HUES6 (cell line): ENCODE data around the gene ZDHHC17.

Experiments
- H3K27ac ChIP-seq: 2 replicates; pipeline ENCODE4 v1.7.0; 2013; ENCODE audit warnings: low read depth, mild to moderate bottlenecking, low read length, inconsistent platforms
- H3K27me3 ChIP-seq: 2 replicates; pipeline ENCODE4 v1.6.1; 2013; ENCODE audit warnings: low read length; ENCODE audit not compliant: control insufficient read depth, insufficient read depth
- H3K36me3 ChIP-seq: 2 replicates; pipeline ENCODE4 v1.6.1; 2013; ENCODE audit warnings: low read length; ENCODE audit not compliant: control insufficient read depth, insufficient read depth
- H3K4me1 ChIP-seq: 2 replicates; pipeline ENCODE4 v1.6.1; 2013; ENCODE audit warnings: low read length; ENCODE audit not compliant: control insufficient read depth, insufficient read depth
- H3K4me3 ChIP-seq: 2 replicates; pipeline ENCODE4 v1.5.1; 2013; ENCODE audit warnings: low read depth, low read length
- H3K9ac ChIP-seq: one replicate; pipeline ENCODE4 v1.6.1; 2013; ENCODE audit warnings: mild to moderate bottlenecking, low read length
- H3K9me3 ChIP-seq: 2 replicates; pipeline ENCODE4 v1.6.1; 2013; ENCODE audit warnings: low read depth, low read length; ENCODE audit not compliant: control insufficient read depth, insufficient read depth

ZDHHC17 gene

GRCh38 chr12:76789335-76790050, 25.6 kb downstream of the ZDHHC17 start:
- no peak overlapping the region for H3K27ac ChIP-seq
- H3K36me3 ChIP-seq = no peaks in the 10 kb centered on the region
- H3K4me1 ChIP-seq = peaks cover 8% of the 10 kb centered on the region; the same call in 1 of the 2 replicates
- H3K4me3 ChIP-seq = no peak overlapping the region
- H3K9ac ChIP-seq = no peak overlapping the region
- no peaks in the 10 kb centered on the region; the same call in 1 of the 2 replicates for H3K9me3 ChIP-seq
- no peaks in the 10 kb centered on the region for H3K27me3 ChIP-seq

DNA sequence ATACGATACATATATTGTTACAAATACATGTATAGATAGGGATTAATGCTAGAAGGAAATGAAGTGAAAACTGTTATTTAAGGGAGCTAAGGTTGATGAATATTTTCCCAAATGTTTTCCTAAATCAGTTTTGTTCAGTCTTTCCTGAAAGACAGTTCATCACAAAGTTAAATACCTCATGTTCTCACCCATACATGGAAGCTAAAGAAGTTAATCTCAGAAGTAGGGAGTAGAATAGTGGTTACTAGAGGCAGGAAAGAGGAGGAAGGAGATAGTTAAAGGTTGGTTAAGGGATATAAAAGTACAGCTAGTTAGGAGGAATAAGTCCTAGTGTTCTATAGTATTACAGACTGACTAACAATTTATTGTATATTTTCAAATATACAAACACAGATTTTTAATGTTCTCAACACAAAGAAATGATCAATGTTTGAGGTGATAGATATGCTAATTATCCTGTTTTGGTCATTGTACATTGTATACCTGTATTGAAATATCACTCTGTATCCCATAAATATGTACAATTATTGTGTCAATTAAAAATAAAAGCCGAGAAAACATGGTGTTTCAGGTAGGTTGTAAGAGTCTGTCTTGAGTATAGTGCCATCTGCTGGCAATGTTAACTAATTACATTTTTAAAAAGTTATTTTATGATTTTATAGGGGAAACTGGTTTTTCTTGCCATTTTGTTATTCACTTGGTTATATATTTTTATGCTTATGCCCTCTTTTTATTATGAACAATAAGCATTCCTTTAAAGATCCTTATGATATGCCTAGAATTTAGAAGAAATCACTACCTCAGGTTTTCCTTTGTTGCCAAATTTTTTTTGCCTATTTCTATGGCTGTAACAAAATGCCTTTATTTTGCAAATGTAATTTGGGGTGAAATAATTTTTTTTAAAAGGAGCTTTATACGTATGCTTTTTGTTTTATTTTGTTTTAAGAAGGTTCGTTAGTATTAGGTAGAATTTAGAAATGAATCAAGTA, 26.9 kb downstream of the ZDHHC17 start:
- H3K4me1 ChIP-seq = peaks cover 8% of the 10 kb centered on the region; the same call in 1 of the 2 replicates
- no peak overlapping the region for H3K27ac ChIP-seq
- no peaks in the 10 kb centered on the region for H3K27me3 ChIP-seq
- no peak overlapping the region for H3K9ac ChIP-seq
- H3K9me3 ChIP-seq = no peaks in the 10 kb centered on the region
- H3K4me3 ChIP-seq = no peak overlapping the region
- no peaks in the 10 kb centered on the region for H3K36me3 ChIP-seq

DNA sequence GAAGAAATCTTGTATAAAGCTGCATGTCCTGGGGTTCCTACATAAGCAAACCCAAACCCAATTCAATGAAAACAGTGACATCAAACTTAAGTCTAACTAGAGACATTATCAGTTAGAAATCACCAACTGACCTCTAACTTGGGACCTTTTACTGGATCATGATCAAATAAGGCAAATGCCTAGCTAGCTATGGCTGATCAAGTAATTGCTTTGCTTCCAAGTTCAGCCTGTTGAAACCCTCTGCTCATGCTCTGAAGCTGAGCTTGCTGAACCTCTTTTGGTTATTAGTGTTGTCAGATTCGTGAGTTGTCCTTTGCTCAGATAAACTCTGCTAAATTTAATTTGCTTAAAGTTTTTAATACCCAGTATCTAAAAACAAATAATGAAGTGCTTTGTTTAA, 28.9 kb downstream of the ZDHHC17 start:
- no peak overlapping the region for H3K27ac ChIP-seq
- H3K4me3 ChIP-seq = no peak overlapping the region
- H3K9ac ChIP-seq = no peak overlapping the region
- no peaks in the 10 kb centered on the region for H3K27me3 ChIP-seq
- H3K9me3 ChIP-seq = no peaks in the 10 kb centered on the region
- H3K4me1 ChIP-seq = peaks cover 8% of the 10 kb centered on the region; the same call in 1 of the 2 replicates
- peaks cover 1% of the 10 kb centered on the region for H3K36me3 ChIP-seq

GRCh38 chr12:76798864-76799263, 34.9 kb downstream of the ZDHHC17 start:
- Histone ChIP-seq H3K36me3 (peaks cover 33% of the 10 kb centered on the region), H3K9ac (no peak overlapping the region), H3K27ac (no peak overlapping the region), H3K9me3 (peaks cover 4% of the 10 kb centered on the region; the same call in 1 of the 2 replicates), H3K27me3 (no peaks in the 10 kb centered on the region), H3K4me1 (no peaks in the 10 kb centered on the region), H3K4me3 (no peak overlapping the region)

DNA sequence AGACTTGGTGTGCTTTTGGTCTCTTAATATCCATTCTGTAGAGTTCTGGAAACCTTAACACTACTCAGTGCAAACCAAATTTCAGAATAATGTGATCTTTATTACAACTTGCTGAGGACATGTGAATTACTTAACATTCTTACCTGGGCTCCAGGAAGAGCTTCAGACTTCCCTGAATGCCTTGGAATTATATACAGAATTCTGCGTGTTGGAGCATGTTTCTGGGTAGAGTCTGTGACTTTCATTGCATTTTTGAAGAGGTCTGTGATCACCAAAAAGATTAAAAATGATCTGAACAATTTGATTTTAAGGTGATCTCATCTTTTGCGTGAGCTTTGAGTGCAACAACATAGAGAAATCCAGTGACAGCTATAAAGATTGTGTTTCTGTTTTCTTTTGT, 35.4 kb downstream of the ZDHHC17 start:
- peaks cover 33% of the 10 kb centered on the region for H3K36me3 ChIP-seq
- no peak overlapping the region for H3K9ac ChIP-seq
- no peak overlapping the region for H3K4me3 ChIP-seq
- H3K27ac ChIP-seq = no peak overlapping the region
- H3K4me1 ChIP-seq = no peaks in the 10 kb centered on the region
- H3K27me3 ChIP-seq = no peaks in the 10 kb centered on the region
- peaks cover 4% of the 10 kb centered on the region; the same call in 1 of the 2 replicates for H3K9me3 ChIP-seq

DNA sequence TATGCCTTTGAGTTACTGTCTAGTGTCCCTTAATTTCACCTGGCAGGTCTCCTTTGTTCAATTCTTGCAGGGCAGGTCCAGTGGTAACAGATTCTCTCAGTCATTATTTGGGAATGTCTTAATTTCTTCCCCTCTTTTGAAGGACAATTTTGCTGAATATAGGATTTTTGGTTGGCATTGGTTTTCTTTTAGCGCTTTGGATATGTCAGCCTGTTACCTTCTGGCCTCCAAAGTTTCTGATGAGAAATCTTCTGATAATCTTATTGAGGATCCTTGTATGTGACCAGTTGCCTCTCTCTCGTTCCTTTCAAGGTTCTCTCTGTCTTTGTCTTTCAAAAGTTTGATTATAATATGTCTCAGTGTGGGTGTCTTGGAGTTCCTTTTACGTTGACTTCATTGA, 38.1 kb downstream of the ZDHHC17 start:
- Histone ChIP-seq H3K4me1 (no peaks in the 10 kb centered on the region), H3K27ac (no peak overlapping the region), H3K9ac (no peak overlapping the region), H3K9me3 (peaks cover 4% of the 10 kb centered on the region; the same call in 1 of the 2 replicates), H3K27me3 (no peaks in the 10 kb centered on the region), H3K4me3 (no peak overlapping the region), H3K36me3 (peaks cover 48% of the 10 kb centered on the region)

DNA sequence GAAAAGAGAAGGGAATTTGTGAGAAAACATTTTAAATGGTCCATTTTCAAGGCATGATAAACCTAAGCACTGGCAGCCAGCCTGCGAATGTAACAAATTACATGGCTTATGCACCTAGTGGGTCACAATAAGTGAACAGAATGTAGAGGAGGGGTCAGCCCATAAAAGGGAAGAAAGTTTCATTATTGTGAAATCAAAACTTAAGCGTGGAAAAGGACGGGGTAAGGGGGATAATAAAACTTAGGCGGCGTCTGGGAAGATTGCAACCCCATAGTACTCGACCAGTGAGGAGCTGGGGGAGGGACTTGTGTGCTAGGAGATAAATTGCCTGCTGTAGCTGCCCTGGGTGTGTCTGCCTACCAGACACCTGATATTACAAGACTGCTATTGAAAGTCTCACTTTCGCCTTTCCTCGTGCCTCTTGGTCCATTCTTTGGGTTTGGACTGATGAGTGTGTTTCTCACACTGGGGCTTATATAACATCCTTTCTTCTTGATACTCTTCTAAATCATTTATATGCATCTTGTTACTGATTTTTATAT, 40.6 kb downstream of the ZDHHC17 start:
- H3K4me3 ChIP-seq = no peak overlapping the region

DNA sequence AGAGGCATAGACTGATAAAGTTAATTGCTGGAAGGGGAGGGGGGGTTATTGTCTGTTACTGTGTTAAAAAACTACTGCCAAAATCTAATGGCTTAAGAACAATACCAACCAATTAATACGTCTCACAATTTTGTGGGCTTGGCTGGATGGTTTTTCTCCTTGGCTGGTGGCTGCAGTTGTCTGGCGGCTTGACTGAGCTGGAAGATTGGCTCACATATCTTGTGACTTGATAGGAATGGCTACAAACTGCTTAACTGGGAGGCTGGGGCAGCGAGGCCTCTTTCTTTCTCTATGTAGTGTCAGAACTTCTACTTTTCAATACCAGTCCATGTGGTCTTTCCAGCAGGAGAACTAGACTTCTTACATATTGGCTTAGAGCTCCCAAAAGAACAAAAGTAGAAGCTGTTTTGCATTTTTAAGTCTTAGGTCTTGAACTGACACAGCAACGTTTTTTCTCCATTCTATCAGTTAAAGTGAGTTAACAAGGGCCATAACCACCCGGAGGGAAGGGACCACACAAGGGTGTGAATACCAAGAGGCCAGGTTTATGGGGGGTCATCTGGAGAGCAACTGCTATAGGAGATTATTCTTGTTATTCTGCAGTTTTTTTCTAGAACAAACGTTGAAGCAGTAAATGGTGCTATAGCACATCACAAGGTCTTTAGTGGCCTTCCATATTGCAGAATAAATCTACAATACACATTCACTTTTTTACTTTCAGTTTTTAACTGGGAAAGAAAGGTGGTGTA, 46.9 kb downstream of the ZDHHC17 start:
- Histone ChIP-seq H3K27me3 (no peaks in the 10 kb centered on the region), H3K36me3 (peaks cover 50% of the 10 kb centered on the region), H3K4me1 (no peaks in the 10 kb centered on the region), H3K9me3 (no peaks in the 10 kb centered on the region), H3K9ac (no peak overlapping the region), H3K27ac (no peak overlapping the region), H3K4me3 (no peak overlapping the region)

More for the DNA sequence above, 40.6 kb downstream of the ZDHHC17 start:
- Histone ChIP-seq H3K27me3 (no peaks in the 10 kb centered on the region), H3K36me3 (peaks cover 47% of the 10 kb centered on the region), H3K9me3 (peaks cover 4% of the 10 kb centered on the region; the same call in 1 of the 2 replicates), H3K9ac (no peak overlapping the region), H3K4me1 (no peaks in the 10 kb centered on the region), H3K27ac (no peak overlapping the region)

- Histone ChIP-seq H3K27me3 (no peaks in the 10 kb centered on the region), H3K9ac (no peak overlapping the region), H3K27ac (no peak overlapping the region), H3K9me3 (no peaks in the 10 kb centered on the region), H3K4me3 (no peak overlapping the region), H3K4me1 (no peaks in the 10 kb centered on the region), H3K36me3 (peaks cover 48% of the 10 kb centered on the region)
Measured at GRCh38 chr12:76811976-76812375, 48.1 kb downstream of the ZDHHC17 start.

DNA sequence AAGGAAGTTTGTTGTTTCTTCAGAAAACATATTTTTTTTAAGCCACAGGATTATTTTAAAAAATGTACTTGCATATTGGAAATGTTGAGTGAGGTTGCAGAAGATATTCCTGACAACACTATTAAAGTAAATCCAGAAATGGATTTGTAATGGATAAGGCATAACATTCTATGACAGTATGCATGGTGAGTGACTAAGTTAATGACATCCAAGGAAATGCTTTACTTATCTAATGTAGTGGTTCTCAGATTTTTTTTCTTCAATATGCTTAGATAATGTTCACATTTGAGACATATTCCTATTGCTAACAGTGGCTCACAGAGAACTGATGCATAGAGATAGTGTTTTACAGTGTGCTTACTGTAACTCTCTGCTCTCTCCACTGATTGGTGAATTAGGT, 49.4 kb downstream of the ZDHHC17 start:
- Histone ChIP-seq H3K27me3 (no peaks in the 10 kb centered on the region), H3K27ac (no peak overlapping the region), H3K9me3 (no peaks in the 10 kb centered on the region), H3K9ac (no peak overlapping the region), H3K4me3 (no peak overlapping the region), H3K36me3 (peaks cover 36% of the 10 kb centered on the region), H3K4me1 (no peaks in the 10 kb centered on the region)
